Measurements from ENCODE around the gene PDZD8.

The PDZD8 gene

GRCh38 chr10:117284716-117285494 is 90.3 kb downstream of the PDZD8 start:
- DNase-seq: no peak

DNA sequence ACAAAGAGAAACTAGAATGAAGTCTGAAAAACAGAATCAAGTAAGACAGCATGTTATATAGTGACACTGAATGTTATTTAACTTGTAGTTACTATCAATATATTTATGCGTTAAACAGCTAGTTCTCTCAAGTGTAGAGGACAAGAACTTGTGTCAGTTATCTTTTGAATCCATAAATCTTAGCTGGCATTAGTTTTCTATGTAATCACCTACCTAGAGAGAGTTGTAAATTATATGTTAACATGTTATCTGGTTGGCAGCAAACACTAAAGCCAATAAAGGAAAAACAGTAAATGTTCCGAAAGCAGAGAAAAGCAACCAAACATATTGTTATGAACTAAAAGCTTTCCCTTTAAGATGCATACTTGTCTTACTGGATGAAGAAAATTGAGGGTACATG is 97.6 kb downstream of the PDZD8 start:
- DNase-seq: no peak

GRCh38 chr10:117275121-117275520 is 100.1 kb downstream of the PDZD8 start:
- DNase-seq: no peak

GRCh38 chr10:117274509-117274908 is 100.7 kb downstream of the PDZD8 start:
- DNase-seq: no peak

GRCh38 chr10:117273980-117274379 is 101.3 kb downstream of the PDZD8 start:
- no peak for DNase-seq

DNA sequence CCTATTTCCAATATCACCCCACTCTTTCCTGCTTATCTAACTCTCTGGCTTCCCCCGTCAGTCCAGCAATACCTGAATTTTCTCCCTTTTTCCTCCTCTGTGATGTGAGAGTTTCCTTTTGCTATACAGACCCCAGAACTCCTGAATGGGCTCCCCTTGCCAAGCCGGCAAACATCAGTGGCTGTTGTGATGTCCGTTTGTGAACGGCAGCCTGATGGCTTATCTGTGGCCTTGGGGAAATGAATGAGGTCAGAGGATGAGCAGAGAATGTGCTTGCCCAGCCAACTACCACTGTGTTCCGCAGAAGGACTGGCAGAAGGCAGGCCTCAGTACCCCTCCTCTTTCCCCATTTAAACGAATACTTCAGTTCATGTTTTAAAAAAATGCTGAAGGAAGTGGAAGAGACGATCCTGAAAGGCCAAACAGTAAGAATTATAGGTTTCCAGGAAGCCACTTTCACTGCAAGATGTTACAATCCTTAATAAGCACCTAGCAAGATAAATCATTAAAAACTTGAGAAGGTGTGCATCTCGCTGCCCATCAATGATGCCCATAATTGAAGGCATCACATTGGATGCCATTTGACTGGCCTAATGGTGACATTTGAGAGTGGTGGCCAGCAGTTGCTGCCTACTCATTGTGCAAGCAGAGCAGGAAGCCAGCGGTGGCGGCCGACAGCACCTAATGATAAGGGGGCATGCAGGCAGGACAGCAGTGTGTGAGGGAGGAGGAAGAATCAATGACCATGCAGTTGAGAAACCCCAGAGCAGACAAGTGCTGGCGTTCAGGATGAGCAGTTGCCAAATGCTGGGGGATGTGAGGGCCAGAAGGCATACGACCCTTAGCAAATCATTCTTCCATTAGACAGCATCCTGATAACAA is 102.8 kb downstream of the PDZD8 start:
- DNase-seq: no peak

- DNase-seq: no peak
These were observed 103.8 kb downstream of the PDZD8 start for GRCh38 chr10:117271427-117271826.

DNA sequence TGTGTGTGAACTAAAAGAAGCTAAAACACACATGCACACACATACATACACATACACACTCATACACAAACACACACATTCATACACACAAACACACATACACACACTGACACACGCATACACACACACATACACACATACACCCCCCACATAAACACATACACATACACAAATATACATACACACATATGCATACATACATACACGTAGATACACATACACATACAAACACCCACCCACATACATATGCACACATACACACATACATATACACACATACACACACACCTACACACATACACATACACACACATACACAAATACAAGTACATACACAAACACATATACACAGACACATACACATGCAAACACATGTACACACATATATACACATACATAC is 106.3 kb downstream of the PDZD8 start:
- no peak for DNase-seq

- DNase-seq: no peak
These were observed 107.0 kb downstream of the PDZD8 start for GRCh38 chr10:117268258-117268657.

- DNase-seq: no peak
These were observed 108.4 kb downstream of the PDZD8 start for GRCh38 chr10:117266812-117267211.

DNA sequence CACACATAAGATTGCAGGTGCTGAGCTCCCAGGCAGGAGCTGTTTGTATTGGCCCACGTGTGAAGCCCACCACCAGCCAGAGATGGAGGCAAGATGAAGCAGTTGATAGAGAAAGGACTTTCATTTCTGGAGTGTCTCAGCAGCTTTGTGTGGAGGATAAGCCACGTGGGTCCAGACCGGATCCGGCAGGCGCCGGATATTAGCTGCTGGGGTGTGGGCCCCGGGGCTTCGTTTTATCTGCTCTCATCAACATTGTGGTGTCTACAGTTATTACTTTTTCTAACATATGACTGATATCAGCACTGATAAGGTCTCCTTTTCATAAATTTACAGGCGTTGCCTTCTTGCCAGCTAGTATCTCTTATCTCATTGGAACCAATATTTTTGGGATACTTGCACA is 108.8 kb downstream of the PDZD8 start:
- no peak for DNase-seq

DNA sequence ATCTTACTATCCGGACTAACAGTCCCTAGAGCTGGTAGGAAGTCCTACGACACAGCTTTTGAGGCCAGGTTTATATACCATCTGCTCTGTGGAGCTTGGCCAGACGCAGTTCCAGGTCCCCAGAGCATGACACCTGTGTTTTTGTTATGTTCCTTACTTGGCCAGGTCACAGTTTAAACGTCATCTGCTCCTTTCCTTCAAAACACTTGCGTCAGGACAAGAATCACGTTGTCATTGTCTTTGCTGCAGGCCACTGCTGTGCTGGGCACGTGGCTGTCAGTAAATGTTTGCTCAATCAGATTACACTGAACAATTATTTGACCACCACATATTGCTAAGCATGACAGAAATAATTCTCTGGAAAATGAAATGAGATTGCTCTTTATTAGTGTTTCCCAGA is 110.5 kb downstream of the PDZD8 start:
- no peak for DNase-seq

- DNase-seq: no peak
These were observed 112.3 kb downstream of the PDZD8 start for GRCh38 chr10:117262903-117263293.

DNA sequence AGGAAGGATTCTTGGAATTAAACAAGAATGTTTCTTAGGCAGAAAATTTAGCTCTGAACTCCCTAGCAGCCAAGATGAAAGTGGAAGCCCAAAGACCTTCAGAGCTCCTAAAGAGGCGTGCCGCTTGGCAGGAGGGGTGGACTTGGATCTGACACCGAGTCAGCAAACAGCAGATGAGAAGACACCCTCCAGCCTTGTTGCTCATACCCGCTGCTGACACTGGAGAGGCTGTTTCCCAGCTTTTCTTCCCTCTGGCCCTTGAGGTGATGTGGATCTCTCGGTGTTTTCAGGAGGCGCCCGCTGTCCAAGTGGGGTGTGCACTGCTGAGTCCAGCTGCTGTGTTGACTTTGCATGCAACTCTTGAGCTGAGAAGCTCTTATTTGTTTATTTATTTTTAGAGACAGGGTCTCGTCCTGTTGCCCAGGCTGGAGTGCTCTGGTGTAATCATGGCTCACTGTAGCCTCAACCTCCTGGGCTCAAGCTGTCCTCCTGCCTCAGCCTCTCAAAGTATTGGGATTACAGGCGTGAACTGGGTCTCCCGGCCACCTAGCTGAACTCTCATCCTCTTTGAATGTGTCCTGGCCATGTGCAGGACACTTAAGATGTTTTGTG is 112.8 kb downstream of the PDZD8 start:
- no peak for DNase-seq

- DNase-seq: no peak
These were observed 113.7 kb downstream of the PDZD8 start for GRCh38 chr10:117261501-117261900.

GRCh38 chr10:117260084-117260483 is 115.2 kb downstream of the PDZD8 start:
- no peak for DNase-seq

DNA sequence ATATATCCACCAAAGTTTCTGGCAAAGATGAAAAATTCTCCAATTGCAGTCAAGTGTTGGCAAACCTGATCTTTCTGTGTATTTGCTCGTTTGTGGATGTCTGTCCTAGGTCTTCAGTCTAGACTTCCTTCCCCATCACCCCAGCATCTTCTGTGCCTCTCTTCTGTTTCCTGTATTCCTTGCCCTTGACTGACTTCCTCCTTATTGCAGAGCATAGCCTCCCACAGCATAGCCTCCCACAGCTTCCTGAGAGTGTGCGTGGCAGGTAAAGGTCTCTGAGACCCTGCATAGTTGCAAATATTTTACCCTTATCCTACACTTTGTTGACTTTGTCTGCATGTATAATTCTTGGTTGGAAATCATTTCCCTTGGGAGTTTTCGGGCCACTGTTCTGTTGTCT is 116.0 kb downstream of the PDZD8 start:
- no peak for DNase-seq

DNA sequence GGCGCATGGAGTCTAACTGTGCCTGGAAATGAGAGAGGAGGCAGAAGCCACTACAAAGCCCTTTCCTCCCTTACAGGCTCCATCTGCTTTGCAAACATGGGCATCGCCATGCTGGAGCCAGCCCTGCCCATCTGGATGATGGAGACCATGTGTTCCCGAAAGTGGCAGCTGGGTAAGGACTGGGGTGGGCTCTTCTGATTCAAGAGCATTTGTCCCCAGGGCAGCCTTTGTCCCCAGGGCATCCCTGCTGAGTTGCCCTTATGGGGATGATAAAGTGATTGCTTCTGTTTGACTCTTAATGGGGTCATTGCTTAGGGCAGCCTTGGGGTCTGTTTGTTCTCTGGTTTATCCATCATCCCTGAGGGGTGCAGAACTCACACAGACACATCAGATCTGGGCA is 117.5 kb downstream of the PDZD8 start:
- DNase-seq: no peak

- no peak for DNase-seq
These were observed 118.3 kb downstream of the PDZD8 start for GRCh38 chr10:117256910-117257309.

DNA sequence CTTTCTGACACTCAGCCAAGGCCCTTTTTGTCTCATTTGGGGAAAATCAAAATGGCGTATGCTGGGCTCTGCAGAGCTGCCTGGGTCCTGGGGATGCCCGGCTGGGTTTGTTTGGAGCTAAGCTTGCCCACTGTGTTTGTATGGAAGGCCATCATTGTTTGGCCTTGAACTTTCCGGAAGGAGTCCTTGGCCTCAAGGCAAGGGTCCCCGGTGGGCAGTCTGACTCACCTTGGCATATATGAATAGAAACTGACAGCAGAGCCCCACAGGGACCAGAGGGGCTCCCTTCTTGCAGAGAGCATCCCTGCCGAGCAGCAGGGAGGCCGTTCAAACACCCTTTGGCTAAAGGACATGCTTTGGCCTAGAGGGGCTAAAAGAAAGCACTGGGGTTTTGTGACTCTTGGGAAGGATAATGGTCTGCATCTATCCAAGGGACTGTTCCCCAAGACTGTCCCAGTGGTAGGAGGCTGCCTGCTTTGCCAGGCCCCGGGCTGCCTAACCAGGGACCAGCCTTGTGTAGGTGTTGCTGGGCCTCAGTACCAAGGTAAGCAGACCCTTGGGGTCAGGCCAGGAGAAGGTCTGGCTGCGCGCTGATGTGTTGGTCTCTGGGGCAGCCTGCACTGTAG is 119.3 kb downstream of the PDZD8 start:
- no peak for DNase-seq

GRCh38 chr10:117254774-117255735 is 120.2 kb downstream of the PDZD8 start:
- no peak for DNase-seq

GRCh38 chr10:117254338-117254737 is 120.9 kb downstream of the PDZD8 start:
- no peak for DNase-seq
